SK-N-MC (cell line): ENCODE measurements around the gene CDKN1B.
"Not testable (repeated sequence)": the region's sequence is repeated elsewhere in the genome, so short reads cannot be mapped to it uniquely, and the experiment has no call there.

ENCODE experiments used
- DNase-seq: peaks from one replicate; pipeline ENCODE4 v3.0.0-alpha.2; 2011; ENCODE audit warnings: low read depth, low spot score
- H3K27ac ChIP-seq: fragments of 200-600 bp; sonication (generic); 2 replicates; pipeline ENCODE4 v1.5.1; 2016; ENCODE audit warnings: mixed run types
- H3K36me3 ChIP-seq: fragments of 200-600 bp; sonication (generic); 2 replicates; pipeline ENCODE4 v1.6.1; 2017; ENCODE audit warnings: antibody characterized with exemption, low read length, mixed read lengths; ENCODE audit not compliant: insufficient read depth
- H3K4me3 ChIP-seq: fragments of 200-600 bp; sonication (generic); 2 replicates; pipeline ENCODE4 v1.5.1; 2016
- H3K9ac ChIP-seq: fragments of 200-600 bp; sonication (generic); 2 replicates; pipeline ENCODE4 v1.8.0; 2017; ENCODE audit warnings: mixed run types, mixed read lengths; ENCODE audit not compliant: insufficient read length
- H3K9me3 ChIP-seq: fragments of 200-600 bp; sonication (generic); 2 replicates; pipeline ENCODE4 v1.6.1; 2017; ENCODE audit warnings: low read depth, mild to moderate bottlenecking, antibody characterized with exemption, low read length, moderate library complexity, mixed read lengths
- EZH2 ChIP-seq: fragments of 200-600 bp; sonication (generic); IDR thresholded peaks from one replicate; pipeline ENCODE4 v1.6.1; 2017; ENCODE audit warnings: antibody characterized with exemption
- FOXP2 ChIP-seq: optimal IDR thresholded peaks from 2 replicates; pipeline ENCODE3; 2011; ENCODE audit warnings: mild to moderate bottlenecking, moderate library complexity; ENCODE audit not compliant: insufficient read depth; ENCODE audit errors: extremely low read length, control extremely low read depth
- POLR2AphosphoS5 ChIP-seq: IDR thresholded peaks from 2 replicates; pipeline ENCODE4 v1.6.1; 2012; ENCODE audit warnings: mild to moderate bottlenecking, low read depth, low read length, borderline replicate concordance

Gene CDKN1B

GRCh38 chr12:12734054-12734453 is 16.9 kb downstream of the CDKN1B start:
- Histone ChIP-seq H3K4me3 (no peak overlapping the region; the same call in 1 of the 2 replicates), H3K36me3 (no peaks in the 10 kb centered on the region; the same call in 1 of the 2 replicates), H3K9me3 (no peaks in the 10 kb centered on the region), H3K27ac (peak overlapping the region; percentile 49; the same call in 1 of the 2 replicates), H3K9ac (no peak overlapping the region)
- TF ChIP-seq POLR2AphosphoS5, result no peak
- TF ChIP-seq FOXP2, result no peak
- no peak for TF ChIP-seq EZH2
- no peak for DNase-seq

- no peaks in the 10 kb centered on the region for H3K9me3 ChIP-seq
- TF ChIP-seq FOXP2, result no peak
- TF ChIP-seq POLR2AphosphoS5, result no peak
- TF ChIP-seq EZH2, result no peak
- H3K27ac ChIP-seq, result peak overlapping the region; percentile 49; the same call in 1 of the 2 replicates
- H3K36me3 ChIP-seq, result no peaks in the 10 kb centered on the region
- DNase-seq, result no peak
- H3K4me3 ChIP-seq, result no peak overlapping the region
- H3K9ac ChIP-seq, result no peak overlapping the region
These were observed 17.4 kb downstream of the CDKN1B start for GRCh38 chr12:12734561-12735071.

GRCh38 chr12:12735301-12735700 is 18.1 kb downstream of the CDKN1B start:
- H3K4me3 ChIP-seq, result no peak overlapping the region
- no peak overlapping the region for H3K27ac ChIP-seq
- no peaks in the 10 kb centered on the region for H3K9me3 ChIP-seq
- DNase-seq, result no peak
- no peaks in the 10 kb centered on the region for H3K36me3 ChIP-seq
- no peak for TF ChIP-seq FOXP2
- TF ChIP-seq POLR2AphosphoS5, result no peak
- TF ChIP-seq EZH2, result no peak
- no peak overlapping the region for H3K9ac ChIP-seq

GRCh38 chr12:12736759-12737676 is 19.9 kb downstream of the CDKN1B start:
- peak overlapping the region; percentile 58; the same call in 1 of the 2 replicates for H3K27ac ChIP-seq
- DNase-seq, result no peak
- TF ChIP-seq POLR2AphosphoS5 (no peak), EZH2 (no peak), FOXP2 (no peak)
- no peak overlapping the region for H3K4me3 ChIP-seq
- no peaks in the 10 kb centered on the region for H3K36me3 ChIP-seq
- no peaks in the 10 kb centered on the region for H3K9me3 ChIP-seq
- H3K9ac ChIP-seq, result no peak overlapping the region

DNA sequence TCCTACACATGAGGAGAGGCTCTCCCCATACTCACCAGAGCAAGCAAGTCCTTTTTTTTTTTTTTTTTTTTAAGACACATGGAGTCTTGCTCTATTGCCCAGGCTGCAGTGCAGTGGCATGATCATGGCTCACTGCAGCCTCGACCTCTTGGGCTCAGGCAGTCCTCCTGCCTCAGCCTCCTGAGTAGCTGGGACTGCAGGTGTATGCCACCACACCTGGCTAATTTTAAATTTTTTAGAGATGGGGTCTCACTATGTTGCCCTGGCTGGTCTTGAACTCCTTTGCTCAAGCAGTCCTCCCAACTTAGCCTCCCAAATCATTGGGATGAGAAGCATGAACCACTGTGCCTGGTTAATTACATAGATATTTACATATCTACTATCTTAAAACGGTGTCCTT is 21.0 kb downstream of the CDKN1B start:
- DNase-seq, H3K9me3 ChIP-seq, H3K36me3 ChIP-seq, H3K27ac ChIP-seq, H3K9ac ChIP-seq, H3K4me3 ChIP-seq: not testable (repeated sequence)

DNA sequence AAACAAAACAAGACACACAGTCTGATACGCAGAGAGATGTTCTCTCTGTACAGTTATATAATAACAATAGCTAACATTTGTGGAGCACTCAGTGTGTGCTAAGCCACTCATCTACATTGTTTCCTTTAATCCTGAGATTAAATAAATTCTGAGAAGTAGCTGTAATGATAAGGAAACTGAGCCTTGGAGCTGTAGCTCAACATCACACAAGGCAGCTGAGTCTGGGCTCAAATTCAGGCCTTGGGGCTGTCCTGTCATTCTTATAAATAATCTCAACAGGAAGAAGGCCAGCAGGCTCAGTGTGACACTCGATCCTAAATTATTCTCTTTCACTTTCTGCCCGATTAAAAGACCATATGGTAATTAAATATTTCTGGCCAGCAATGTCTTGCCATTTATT is 24.5 kb downstream of the CDKN1B start:
- TF ChIP-seq FOXP2 (no peak), POLR2AphosphoS5 (no peak), EZH2 (no peak)
- Histone ChIP-seq H3K9ac (peak overlapping the region; percentile 41), H3K4me3 (no peak overlapping the region), H3K9me3 (no peaks in the 10 kb centered on the region), H3K27ac (peak overlapping the region; percentile 6; the same call in 1 of the 2 replicates), H3K36me3 (no peaks in the 10 kb centered on the region)
- DNase-seq, result no peak

DNA sequence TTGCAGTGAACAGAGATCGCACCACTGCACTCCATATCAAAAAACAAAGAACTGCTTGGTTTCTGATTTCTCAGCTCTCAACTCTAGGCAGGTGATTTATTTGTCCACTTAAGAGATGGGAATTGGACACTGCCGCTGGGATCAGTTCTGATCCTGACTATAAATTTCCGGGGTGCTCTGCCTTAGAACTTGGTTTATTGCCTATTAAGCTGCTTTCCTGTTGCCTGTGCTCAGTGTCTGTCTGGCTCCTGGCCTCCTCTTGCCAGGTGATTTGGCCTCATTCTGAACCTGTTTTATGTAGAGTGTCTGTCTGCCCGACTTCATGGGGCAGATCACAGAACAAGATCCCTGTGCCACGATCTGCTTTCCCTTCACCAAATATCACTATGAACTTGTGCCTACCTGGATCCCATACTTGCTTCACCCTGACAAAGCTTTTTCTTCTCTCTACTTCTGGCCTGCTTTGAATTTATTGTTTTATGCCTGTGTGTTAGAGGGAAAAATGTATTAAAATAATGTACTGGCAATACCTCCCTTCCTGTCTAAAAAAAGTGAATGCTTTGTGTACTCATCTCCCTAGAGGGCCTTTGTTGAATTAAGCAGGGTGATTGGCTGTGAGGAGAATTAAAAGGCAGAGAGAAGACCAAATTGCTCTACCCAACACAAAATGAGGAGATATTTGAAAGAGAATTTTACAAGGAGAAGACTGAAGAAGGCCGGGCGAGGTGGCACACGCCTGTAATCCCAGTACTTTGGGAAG is 27.6 kb downstream of the CDKN1B start:
- no peak for TF ChIP-seq EZH2
- no peak for TF ChIP-seq FOXP2
- no peak for TF ChIP-seq POLR2AphosphoS5
- Histone ChIP-seq H3K9me3 (no peaks in the 10 kb centered on the region), H3K27ac (no peak overlapping the region), H3K9ac (no peak overlapping the region), H3K4me3 (no peak overlapping the region), H3K36me3 (no peaks in the 10 kb centered on the region)
- DNase-seq, result no peak

- Histone ChIP-seq H3K27ac (no peak overlapping the region), H3K4me3 (no peak overlapping the region), H3K9ac (no peak overlapping the region), H3K36me3 (no peaks in the 10 kb centered on the region), H3K9me3 (no peaks in the 10 kb centered on the region)
- DNase-seq, result no peak
- TF ChIP-seq EZH2 (no peak), POLR2AphosphoS5 (no peak), FOXP2 (no peak)
These were observed 28.5 kb downstream of the CDKN1B start for GRCh38 chr12:12745576-12746211.
